HG03571 (cell line): ENCODE measurements around the gene RAB5IF.
"Not testable (repeated sequence)": the region's sequence is repeated elsewhere in the genome, so short reads cannot be mapped to it uniquely, and the experiment has no call there.

Experiments
- ATAC-seq: cut with Tn5 transposase; IDR thresholded peaks from one replicate; pipeline ENCODE4 v1.9.1; 2021; ENCODE audit not compliant: unreplicated experiment

RAB5IF gene

DNA sequence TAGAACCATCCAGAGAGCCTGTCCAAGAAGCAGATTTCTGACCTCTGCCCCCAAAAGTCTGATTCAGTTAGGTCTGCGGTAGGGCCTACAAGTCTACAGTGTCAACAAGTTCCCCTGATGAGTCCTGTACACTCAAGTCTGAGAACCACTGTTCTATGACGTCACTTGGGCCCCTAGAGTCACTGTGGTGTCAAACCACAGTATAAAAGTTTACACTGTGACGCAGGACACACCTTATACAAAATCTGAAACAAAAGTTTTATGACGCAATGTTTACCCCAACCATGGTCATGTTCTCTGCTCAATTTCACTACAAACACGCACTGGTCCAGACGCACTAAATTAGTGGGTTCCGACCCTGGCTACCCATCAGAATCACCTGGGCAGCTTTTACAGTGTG lies 22.5 kb downstream of the RAB5IF start:
- ATAC-seq = no peak

DNA sequence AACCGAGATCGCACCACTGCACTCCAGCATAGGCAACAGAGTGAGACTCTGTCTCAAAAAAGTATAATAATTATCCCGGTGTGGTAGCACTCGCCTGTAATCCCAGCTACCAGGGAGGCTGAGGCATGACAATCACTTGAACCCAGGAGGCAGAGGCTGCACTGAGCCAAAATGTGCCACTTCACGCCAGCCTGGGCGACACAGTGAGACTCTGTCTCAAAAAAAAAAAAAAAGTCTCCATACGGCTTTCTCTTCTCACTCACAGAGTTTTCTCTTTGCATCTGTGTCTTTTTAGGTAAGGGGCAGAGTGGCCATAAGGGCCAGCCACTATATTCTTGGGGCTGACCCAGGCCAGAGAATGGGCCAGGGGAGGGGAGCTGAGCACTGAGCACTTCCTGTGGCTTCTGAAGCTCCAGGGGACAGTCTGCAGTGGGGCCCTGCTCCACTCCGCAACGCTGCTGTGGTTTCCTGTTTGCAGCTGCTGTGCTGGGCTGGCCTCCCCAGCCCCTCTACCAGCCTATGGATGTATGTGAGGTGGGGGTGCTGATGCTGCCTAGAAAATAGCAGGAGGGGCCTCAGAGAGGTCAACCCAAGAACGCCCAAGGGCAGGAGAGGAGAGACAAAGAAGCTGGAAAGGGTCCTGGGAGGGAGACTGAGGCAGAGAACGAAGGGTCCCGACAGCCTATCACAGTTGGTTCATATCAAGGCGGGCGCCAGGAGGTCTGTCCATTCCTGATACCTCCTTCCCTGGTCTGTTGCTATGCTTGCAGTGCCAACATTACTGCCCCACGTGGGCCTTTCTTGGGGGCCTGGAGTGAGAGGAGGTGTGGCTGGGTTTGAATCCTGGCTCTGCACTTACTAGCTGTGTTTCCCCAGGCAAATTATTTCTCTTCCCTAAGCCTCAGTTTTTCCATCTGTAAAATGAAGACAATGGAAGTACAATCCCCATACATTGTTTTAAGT lies 24.4 kb downstream of the RAB5IF start:
- no peak for ATAC-seq

DNA sequence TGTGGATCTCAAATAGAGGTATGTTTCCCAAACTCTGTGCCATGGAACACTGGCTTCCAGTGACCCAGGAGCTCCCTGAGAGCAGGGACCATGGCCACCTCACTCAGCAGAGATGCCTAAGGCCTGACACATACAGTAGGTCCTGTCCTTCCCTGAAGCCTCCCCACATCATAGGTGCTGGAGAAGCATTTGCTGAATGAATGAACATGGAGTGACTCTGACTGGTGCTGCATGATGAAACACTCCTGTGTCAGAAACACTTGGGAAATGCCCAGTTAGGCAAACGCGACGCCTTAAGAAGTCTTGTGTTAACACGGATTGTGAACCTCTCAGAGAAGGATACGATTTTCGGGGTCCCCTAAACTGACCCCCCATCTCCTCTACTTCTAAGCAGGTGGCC lies 26.1 kb downstream of the RAB5IF start:
- no peak for ATAC-seq

DNA sequence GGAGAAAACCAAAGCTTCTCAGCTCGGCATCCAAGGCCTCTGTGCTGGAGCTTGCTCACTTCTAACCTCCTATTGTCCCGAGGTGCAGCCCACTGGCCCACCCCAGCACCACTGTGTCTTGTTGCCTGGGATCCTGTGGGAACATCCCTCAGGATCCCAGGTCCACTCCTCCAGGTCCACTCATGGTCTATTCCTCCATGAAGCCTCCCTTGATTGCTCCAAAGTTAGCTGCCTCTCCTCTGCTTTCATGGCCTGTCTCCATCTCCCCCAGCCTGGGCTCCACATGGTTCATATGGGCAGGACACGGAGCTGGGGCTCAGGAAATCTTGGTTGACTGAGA lies 26.5 kb downstream of the RAB5IF start:
- ATAC-seq = no peak

DNA sequence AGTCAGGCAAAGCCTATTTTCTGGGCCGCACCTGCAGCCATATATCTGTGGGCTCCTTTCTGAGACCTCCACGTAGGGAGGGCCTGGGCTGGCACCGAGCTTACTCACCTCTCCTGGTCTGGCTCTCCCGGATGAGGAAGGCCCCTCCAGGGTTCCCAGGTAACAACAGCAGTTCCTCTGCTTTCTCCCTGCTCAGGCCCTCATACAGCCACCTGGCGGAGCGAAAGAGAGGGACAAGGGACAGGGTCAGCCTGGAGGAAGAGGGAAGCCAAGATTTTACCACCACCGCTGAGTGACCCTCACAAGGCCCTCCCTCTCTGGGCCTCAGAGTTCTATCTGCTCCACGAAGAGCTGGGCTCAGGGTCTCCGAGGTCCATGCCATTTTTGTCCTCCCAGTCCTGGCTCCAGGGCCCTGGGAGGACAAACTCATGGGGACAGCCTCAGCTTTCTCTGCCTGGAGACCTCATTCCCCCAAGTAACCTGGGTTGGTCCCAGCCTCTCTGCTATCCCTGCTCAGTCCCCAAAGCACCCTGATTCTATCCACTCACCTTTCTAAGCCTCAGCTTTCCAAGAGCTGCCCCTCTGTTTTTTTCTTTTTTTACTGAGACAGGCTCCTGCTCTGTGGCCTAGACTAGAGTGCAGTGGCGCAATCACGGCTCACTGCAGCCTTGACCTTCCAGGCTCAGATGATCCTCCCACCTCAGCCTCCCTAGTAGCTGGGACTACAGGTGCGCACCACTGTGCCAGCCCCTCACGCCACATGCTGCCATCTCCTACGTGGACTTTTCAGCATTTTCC lies 27.1 kb downstream of the RAB5IF start:
- no peak for ATAC-seq

DNA sequence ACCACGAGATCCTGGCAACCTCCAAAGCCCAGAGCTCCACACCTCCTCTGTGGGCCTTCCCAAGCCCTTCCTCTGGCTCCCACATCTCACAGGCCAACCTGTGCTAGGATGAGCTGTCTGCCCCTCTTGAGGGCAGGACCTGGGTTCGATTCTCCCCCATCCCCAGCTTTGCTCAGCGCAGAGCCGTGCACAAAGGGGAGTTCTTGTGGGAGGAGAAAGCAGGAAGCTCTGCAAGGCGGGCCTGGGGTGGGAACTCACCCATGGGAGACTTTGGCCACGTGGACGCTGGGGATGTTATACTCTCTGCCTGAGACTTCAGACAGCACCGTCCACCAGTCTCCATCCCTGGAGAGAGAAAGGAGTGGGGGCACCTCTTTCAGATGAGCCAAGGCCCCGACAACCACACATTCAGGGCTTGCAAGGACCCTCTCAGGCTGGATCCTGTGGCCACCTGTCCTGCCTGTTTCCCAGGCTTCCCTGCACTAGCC lies 27.8 kb downstream of the RAB5IF start:
- no peak for ATAC-seq

DNA sequence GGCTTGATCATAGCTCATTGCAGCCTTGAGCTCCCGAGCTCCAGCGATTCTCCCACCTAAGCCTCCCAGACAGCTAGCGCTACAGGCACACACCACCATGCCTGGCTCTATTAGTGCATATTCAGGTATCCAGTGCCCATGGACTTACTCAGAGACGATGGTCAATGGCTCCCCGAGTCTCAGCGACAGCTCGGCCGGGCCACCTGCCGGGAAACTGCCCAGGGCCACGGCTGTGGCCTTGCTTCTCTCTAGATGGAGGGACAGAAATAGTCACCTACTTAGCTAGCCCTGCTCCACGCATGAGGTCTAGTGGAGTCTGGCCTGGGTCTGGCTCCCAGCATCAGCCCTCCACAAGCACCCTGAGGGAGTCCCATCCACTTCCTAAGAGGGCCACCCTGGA lies 28.8 kb downstream of the RAB5IF start:
- no peak for ATAC-seq

DNA sequence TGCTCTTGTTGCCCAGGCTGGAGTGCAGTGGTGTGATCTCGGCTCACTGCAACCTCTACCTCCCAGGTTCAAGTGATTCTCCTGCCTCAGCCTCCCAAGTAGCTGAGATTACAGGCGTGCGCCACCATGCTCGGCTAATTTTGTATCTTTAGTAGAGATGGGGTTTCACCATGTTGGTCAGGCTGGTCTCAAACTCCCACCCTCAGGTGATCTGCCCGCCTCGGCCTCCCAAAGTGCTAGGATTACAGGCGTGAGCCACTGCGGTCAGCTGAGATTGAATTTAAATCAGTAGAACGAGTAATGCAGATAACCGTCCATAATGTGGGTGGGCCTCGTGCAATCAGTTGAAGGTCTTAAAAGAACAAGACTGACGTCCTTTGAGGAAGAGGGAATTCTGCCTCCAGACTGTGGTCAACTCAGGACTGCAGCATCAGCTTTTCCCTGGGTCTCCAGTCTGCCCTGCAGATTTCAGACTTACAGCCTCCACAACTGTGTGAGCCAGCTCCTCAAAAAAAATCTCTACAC lies 33.4 kb downstream of the RAB5IF start:
- ATAC-seq = not testable (repeated sequence)

DNA sequence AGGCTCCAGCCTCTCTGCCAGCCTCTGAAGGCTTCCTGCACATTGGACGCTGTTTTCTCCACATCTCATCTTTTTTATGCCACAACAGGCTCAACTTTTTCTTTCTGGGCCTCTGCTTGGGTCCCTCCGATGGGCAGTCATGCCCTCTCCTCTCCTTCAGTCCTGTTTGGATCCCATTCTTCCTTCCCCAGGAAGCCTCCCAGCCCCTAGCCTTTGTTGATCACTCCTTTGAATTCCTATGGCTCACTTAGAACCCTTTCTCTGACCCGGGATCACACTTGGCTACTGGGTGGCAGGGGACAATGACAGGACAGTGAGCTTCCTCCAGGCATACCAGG lies 35.9 kb downstream of the RAB5IF start:
- ATAC-seq = no peak

DNA sequence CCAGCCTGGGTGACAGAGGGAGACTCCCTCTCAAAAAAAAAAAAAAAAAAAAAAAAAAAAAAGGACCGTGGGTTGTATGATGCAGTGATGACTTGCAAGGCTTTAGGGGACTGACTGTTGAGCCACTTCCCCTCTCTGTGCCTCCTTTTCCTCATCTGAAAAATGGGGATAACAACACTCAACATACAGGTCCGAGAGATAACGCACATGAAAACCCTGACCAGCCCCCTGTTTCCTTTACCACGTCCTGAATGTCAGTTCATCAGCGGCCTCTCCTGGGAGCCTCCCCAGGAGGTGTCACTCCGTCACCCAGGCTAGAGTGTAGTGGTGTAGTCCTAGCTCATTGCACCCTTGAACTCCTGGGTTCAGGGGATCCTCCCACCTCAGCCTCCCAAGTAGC lies 36.6 kb downstream of the RAB5IF start:
- ATAC-seq = no peak

DNA sequence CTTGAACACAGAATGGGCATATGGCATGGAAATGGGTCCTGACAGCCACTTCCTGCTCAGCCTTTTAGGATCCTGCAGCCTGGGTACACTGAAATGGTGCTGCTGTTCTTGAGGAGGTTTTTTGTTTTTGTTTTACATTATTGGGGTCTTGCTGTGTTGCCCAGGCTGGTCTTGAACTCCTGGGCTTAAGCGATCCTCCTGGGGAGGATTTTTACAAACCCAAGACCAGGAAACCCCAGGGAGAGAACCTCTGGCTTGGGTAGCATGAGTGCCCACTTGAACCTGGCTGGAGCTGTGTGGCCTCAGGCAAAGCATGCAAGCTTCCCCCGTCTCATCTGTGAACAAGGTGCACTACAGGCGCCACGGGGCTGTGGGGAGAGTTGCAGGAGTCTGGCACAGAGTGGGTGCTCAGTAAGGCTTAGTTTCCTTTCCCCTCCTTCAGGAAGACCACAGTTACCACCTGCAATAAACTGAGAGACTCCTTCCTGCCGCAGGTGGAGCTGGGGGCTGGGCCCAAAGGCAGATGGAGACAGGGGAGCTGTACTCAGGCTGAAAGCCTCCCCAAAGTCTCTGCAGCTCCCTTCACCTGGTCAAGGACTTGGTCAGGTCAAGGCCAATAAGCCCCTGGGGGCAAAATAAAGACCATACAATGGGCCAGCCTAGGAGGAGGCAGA lies 38.6 kb downstream of the RAB5IF start:
- ATAC-seq = no peak

DNA sequence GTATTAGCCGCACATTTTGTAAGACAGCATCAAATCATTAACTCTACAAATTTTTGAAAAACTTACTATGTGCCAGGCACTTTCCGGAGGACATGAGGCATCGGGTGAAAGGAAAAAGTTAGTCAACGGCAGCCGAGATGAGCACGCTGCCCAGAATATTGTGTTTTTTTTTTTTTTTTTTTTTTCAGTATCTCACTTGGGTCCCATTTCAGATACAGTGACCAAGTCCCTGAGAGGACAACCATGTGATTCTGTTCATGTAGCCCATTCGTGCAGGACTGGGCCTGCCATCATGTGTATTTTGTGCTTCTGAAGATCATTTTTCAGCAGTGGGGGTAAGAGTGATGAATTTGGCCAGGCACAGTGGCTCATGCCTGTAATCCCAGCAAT lies 39.1 kb downstream of the RAB5IF start:
- no peak for ATAC-seq

DNA sequence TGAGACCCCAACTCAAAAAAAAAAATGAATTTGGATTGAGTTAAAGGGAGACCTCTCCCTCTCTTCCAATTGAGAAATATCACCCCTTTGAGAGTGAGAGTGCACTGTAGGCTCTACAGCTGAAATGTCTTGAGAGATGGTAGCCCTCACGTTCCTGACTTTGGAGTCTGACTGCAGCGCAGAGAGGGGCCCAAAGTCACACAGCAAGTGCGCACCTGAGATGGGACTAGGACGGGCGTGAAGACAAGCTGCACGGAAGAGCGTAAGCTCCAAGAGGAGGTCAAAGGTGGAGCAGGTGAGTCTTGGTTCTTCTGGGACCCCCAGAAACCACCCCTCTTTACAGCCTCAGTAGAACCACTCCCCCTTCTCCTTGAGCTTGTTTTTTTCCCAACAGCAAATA lies 39.8 kb downstream of the RAB5IF start:
- ATAC-seq = no peak

DNA sequence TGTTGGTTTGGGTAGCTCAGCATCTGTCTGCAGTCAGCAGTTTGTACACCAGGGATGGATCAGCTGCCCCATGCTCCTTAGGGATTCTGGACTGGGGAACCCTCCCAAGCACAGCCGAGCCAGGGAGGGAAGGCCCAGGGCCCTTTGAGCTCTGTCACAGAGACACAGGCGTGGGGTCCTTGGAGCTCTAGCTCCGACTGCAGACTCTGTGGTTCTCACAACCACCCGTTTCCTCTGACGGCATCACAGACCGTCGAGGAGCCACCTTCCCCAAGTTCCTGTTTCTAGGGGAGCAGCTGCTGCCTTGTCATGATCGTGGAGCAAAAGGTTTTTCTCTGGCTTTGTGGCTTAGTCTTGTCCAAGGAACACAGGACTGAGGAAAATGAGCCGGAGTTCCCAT lies 40.4 kb downstream of the RAB5IF start, which contains the start of gene SLA2:
Gene SLA2, minus strand, starts transcription at position 199 of the 400 bp plus-strand sequence. CDS start 4,861 bp downstream, outside the sequence.
- ATAC-seq = no peak

DNA sequence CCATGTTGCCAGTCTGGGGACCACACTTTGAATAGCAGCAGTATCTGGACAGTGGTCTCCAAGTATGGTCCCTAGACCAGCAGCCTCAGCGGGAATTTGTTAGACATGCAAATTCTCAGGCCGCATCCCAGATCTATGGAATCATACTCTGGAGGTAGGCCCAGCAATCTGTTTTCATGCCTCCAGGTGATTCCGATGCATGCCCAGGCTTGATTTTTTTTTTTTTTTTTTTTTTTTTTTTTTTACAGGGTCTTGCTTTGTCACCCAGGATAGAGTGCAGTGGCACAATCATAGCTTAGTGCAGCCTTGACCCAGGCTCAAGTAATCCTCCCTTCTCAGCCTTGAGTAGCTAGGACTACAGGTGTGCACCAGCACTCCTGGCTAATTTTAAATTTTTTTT lies 41.1 kb downstream of the RAB5IF start:
- no peak for ATAC-seq

DNA sequence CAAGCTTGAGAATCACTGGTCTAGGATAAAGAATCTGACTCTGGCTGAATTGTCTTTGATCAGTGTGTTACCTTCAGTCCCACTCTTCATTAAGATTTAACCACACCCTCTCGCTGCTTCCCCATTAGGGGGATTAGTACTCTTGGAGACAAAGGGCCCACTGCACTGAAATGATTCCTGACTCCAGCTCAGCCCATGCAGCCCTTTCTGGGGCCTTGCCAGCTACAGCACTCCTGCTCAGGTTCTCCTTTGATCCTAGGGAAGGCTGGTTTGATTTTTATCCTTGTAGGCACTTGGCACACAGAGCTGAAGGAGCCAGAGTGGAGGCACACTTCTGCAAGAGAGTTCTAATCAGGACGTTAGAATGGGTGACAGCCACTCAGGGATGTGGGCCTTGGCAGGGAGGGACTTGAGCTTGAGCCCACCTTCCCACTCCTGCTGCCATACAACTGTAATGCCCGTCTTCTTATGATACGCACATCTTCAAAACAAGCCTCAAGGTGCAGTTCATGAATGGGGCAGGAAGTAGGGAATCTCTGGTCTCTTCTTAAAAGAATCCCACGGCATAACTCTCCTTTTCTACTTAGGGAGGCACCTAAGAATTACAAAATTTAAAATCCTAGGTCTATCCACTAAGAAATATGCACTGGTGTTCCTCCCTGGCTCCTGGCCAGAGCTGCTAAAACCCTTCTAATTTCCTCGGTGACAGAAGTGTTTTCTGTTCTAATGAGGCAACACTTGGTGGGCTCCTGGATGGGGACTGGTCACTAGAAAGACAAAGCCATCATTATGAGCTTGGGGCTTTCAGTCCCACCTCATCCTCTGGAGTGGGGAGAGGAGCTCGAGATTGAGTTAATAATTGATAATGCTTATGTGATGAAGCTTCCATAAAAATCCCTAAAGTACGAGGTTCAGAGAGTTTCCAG lies 41.9 kb downstream of the RAB5IF start:
- ATAC-seq = no peak

DNA sequence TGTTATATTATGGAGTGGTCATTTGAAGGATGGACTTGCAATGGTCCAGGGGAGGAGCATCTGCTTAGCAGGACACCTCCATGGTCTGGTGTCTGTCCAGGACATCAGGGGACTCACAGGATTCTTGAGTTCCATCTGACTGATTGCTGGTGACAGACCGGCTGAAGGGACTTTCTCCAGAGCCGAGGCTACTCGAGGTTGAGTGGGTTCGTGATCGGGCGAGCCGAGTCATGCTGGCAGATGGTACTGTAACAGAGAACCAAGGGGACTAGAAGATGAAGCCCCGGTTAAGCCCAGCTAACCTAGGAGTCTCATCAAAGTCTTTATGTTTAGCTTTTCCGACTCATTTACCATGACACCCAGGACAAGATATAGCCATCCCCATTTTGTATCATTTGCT lies 47.9 kb downstream of the RAB5IF start:
- no peak for ATAC-seq

DNA sequence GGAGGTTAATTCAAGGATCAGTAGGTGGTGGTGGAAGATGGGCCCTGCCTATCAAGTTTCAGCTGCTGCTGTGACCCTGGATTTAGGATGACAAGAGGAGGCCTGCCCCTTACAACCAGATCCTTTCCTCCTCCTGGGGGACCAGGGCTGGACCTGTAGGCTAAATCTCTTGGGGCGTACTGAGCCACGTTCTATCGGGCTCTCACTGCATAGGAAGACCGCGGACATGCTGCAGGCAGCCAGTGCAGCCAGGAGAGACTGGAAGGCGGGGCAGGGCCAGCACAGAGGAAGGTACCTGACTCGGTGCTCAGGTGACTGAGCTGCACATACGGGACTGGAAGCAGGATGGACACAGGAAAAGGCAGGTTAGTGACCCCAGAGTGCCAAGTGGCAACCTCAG lies 48.9 kb downstream of the RAB5IF start:
- ATAC-seq = no peak

DNA sequence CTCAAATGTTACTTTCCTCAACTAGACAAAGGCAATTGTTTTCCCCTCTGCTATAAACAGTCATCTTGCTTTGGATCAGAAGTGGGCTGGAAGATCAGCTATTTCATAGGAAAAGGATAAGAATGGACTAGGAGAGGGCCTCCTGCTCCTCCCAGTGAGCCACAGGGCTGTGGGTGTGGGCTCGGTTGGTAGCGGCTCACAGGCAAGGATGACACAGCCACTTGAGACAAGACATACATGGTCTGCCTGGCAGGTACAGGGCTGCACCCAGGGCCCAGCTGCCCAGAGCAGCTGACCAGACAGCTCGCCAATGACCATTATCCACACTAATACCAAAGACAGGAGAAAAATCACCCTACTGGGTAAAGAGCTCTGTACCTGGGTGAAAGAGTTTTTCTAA lies 49.4 kb downstream of the RAB5IF start:
- ATAC-seq = no peak

DNA sequence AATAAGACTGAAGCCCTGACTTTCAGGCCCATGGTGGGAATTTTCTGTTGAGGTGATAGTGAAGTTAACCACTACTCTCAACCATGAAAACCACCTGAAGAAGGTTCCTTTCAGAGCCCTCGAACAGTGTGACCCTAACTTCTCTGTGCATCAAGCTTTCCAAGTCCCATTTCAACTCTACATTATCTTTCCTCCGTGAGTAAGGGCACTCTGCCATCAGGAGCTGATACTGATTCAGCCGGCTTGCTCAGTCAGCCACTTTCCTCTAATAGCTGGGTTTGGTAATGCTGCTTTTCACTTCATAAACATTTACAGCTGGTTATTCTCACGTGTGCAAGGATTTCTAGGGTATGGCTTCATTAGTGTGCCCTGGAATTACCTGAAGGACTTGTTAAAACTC lies 51.2 kb downstream of the RAB5IF start:
- no peak for ATAC-seq
